Spleen (tissue), 11 donors: ENCODE results near the gene MALT1. TPM values are rescaled to one million over a fixed set of nuclear protein-coding genes. Genes with fewer than 3 reads are reported as not detected.

Experiments
- DNase-seq: peaks from one replicate; pipeline ENCODE4 v3.0.0-alpha.2; 2020
- H3K27ac ChIP-seq, 8 donors: fragments of 200-600 bp; sonication (generic) in 7 of 8; 1 replicate in 4 of 8; 2 replicates in 4 of 8; pipeline versions ENCODE4 v1.5.0 to v1.8.0; 2016 to 2021; ENCODE audit warnings: inconsistent platforms in 4 of 8, mild to moderate bottlenecking in 4 of 8, moderate library complexity in 1 of 8
- H3K27me3 ChIP-seq, 7 donors: fragments of 200-600 bp; sonication (generic) in 6 of 7; replicated peaks in 1 of 7; 1 replicate in 4 of 7; 2 replicates in 3 of 7; pipeline versions ENCODE4 v1.5.0 to v1.8.0; 2016 to 2021; ENCODE audit warnings: inconsistent platforms in 3 of 7, mild to moderate bottlenecking in 1 of 7
- H3K36me3 ChIP-seq, 6 donors: fragments of 200-600 bp; sonication (generic) in 5 of 6; 1 replicate in 4 of 6; 2 replicates in 2 of 6; pipeline versions ENCODE4 v1.5.0 to v1.8.0; 2016 to 2021; ENCODE audit warnings: inconsistent platforms in 2 of 6
- H3K4me1 ChIP-seq, 6 donors: fragments of 200-600 bp; sonication (generic) in 5 of 6; 1 replicate in 3 of 6; 2 replicates in 3 of 6; pipeline versions ENCODE4 v1.5.0 to v1.8.0; 2016 to 2021; ENCODE audit warnings: inconsistent platforms in 3 of 6
- H3K4me3 ChIP-seq, 8 donors: fragments of 200-600 bp; sonication (generic) in 7 of 8; 1 replicate in 4 of 8; 2 replicates in 4 of 8; pipeline versions ENCODE4 v1.5.0 to v1.8.0; 2016 to 2021; ENCODE audit warnings: inconsistent platforms in 4 of 8, mild to moderate bottlenecking in 4 of 8, moderate library complexity in 2 of 8
- H3K9me3 ChIP-seq, 8 donors: fragments of 200-600 bp; sonication (generic) in 7 of 8; 1 replicate in 4 of 8; 2 replicates in 4 of 8; pipeline versions ENCODE4 v1.5.0 to v1.8.0; 2016 to 2021; ENCODE audit warnings: inconsistent platforms in 4 of 8
- CTCF ChIP-seq, 11 experiments: fragments of 200-600 bp in 7 of 11; fragments of 450-650 bp in 4 of 11; sonication (generic) in 4 of 11; IDR thresholded peaks in 8 of 11; conservative IDR thresholded peaks in 3 of 11; 1 replicate in 7 of 11; 2 replicates in 4 of 11; pipeline versions ENCODE4 v1.4.0 to v1.8.0; 2016 to 2021; ENCODE audit warnings: antibody characterized with exemption in 11 of 11, inconsistent platforms in 4 of 11, mild to moderate bottlenecking in 1 of 11
- POLR2A ChIP-seq, 3 donors: fragments of 450-650 bp; IDR thresholded peaks; one replicate each; pipeline ENCODE4 v1.5.1; 2017; ENCODE audit warnings: antibody characterized with exemption in 3 of 3, mild to moderate bottlenecking in 1 of 3
- POLR2AphosphoS5 ChIP-seq, 3 donors: sonication (generic); formaldehyde crosslinking; IDR thresholded peaks; one replicate each; pipeline ENCODE4 v1.5.1; 2017; ENCODE audit warnings: antibody characterized with exemption in 3 of 3
- WGBS, 5 donors: extraction: QIAGEN DNeasy Blood & Tissue Kit in 3 of 5; methylation state at CpG; one replicate each; pipeline versions ENCODE4 v1.1.5 to v1.1.7; 2013 to 2018; 5-methylcytosine and 5-hydroxymethylcytosine counted together
- intact Hi-C: fragments of 100-400 bp; cut with DNase I; formaldehyde crosslinking; loops from one replicate; pipeline ENCODE4 v1.15.0; 2023; ENCODE audit warnings: low total_unique reads
- polyA plus RNA-seq, 3 donors: library from polyadenylated mRNA; stranded (reverse); fragments of 200-250 nt; gene quantifications; one replicate each; pipeline ENCODE4 v1.2.1, GENCODE V29; 2013
- total RNA-seq, 7 donors: library from RNA; depleted of rRNA in 3 of 7; stranded (reverse); fragments of >200 nt in 3 of 7; fragmentation: NEBNext Ultra II Directional in 4 of 7; extraction: Animal tissue kit (Norgen Biotek cat#: 25700) in 4 of 7; gene quantifications; one replicate each; pipeline versions ENCODE4 v1.1.0 to v1.2.1, GENCODE V29; 2016 to 2021
- donor health status: healthy with polysubstance abuse.
- donor health status: DM: no; HTN: no; CAD: no; lungs with moderate emphysema.
- donor health status: DM: no; HTN: no; CAD: no.
- donor health status: Bipolar disorder and iron deficiency.
- donor health status: healthy.
- donor health status: DM: no; HTN: no; CAD: no.
- donor health status: DM: yes; HTN: yes; CAD: no.

MALT1 gene
- total and polyA plus RNA-seq, 10 donors, result 13.3 to 59.6 (median 50.1) TPM

DNA sequence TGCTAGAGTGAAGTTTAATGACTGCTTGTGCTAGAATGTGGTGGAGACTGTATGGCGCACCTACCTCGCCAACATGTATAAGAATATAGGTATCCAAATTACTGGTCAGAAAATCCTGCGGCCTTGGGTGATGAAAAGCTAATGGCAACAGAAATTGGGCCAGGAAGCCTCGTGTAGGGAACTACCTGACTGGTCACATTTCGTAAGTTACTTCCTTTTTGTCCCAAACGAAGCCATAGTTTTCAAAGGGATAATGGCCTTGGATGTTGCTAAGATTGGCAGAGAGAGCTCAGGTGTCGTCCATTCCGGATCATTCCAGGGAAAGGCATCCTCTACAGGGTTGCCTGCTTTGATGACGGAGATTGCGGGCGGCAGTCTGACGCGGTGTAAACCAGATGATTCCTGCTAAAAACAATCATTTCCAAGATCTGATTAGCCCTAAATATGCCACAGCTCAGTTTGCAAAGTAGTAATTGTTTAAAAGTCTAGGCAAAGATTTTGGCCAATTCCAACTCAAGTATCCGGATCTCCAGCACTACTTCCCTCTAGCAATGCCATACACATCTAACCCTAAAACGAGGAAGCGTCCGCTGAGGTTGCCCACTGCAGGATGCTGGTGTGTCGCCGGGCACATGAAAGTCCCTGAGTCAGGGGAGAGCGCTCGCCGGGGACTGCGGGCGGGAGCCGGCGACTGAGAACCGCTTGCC, 708 bp upstream of the MALT1 start:
- H3K27me3 ChIP-seq, result no peaks in the 10 kb centered on the region
- peak overlapping the region; percentile 93 to 100 (median 96) for H3K27ac ChIP-seq
- intact Hi-C loops, result loop anchor here (5.0 kb wide), 1 partner anchor 138 kb away; no protein-coding TSS in a partner anchor

DNA sequence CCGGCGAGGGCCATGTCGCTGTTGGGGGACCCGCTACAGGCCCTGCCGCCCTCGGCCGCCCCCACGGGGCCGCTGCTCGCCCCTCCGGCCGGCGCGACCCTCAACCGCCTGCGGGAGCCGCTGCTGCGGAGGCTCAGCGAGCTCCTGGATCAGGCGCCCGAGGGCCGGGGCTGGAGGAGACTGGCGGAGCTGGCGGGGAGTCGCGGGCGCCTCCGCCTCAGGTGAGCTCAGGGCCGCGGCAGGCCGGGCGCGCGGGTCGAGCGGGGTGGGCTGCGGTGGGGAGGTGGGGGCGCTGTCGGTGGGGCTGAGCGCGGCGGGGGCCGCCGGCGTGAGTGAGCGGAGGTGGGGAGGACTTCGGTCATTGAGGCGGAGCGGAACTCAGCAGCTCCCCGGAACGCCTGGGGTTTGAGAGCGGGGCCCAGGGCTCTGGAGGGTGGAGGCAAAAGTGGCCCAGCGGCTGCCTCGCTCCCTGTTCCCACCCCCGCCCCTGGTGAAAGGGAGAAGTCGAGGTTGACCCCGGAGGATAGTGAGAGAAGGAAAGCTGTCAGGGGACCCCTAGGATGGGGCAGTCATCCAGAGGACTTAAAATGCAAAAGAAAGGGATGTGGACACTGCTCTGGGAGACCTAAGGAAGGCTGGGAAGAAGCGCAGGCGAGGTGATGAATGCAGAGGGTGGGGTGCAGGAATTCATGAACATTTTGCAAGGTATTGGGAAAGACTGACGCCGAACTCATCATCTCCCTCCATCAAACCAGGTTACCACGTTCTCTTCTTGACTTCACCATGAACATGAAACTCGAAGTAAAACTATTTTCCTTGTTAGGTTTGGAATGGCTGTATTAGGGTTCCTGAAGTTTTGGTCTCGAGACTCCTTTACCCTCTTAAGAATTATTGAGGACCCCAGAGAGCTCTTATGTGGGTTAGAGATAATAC, 633 bp downstream of the MALT1 start:
- Histone ChIP-seq H3K36me3 (peaks cover 0 to 9% (median 0%) of the 10 kb centered on the region in 6 donors), H3K27me3 (no peaks in the 10 kb centered on the region), H3K9me3 (no peaks in the 10 kb centered on the region), H3K4me3 (peak overlapping the region; percentile 55 to 85 (median 62)), H3K4me1 (peaks cover 15 to 74% (median 43%) of the 10 kb centered on the region in 6 donors), H3K27ac (peak overlapping the region; percentile 93 to 100 (median 96))
- intact Hi-C loops, result loop anchor here (5.0 kb wide), 1 partner anchor 140 kb away; no protein-coding TSS in a partner anchor
- 2 to 4% (median 2%) methylated on average over 23 to 64 of the region's 64 CpGs for WGBS, 5 donors
- peak in 1 of 11 experiments; percentile 2 for TF ChIP-seq CTCF (IDR thresholded peaks at IDR 0.05 in 8 of 11, conservative IDR thresholded peaks at IDR 0.05 in 3 of 11)
- TF ChIP-seq POLR2A (IDR thresholded peaks at IDR 0.05), result no peak
- TF ChIP-seq POLR2AphosphoS5 (IDR thresholded peaks at IDR 0.05), result no peak
- no peak for DNase-seq

More for the DNA sequence above, 708 bp upstream of the MALT1 start:
- WGBS, 5 donors, result 15 to 22% (median 18%) methylated on average over 23 to 27 of the region's 27 CpGs
- Histone ChIP-seq H3K9me3 (no peaks in the 10 kb centered on the region), H3K36me3 (peaks cover 0 to 9% (median 0%) of the 10 kb centered on the region in 6 donors), H3K4me3 (peak overlapping the region; percentile 29 to 85 (median 62)), H3K4me1 (peaks cover 15 to 60% (median 40%) of the 10 kb centered on the region in 6 donors)
- peak; percentile 70 for DNase-seq
- TF ChIP-seq CTCF (IDR thresholded peaks at IDR 0.05 in 8 of 11, conservative IDR thresholded peaks at IDR 0.05 in 3 of 11) (no peak), POLR2A (IDR thresholded peaks at IDR 0.05) (no peak), POLR2AphosphoS5 (IDR thresholded peaks at IDR 0.05) (no peak)

GRCh38 chr18:58674159-58674558, 2.9 kb downstream of the MALT1 start:
- peaks cover 15 to 91% (median 48%) of the 10 kb centered on the region in 6 donors for H3K4me1 ChIP-seq
- H3K27ac ChIP-seq, result no peak overlapping the region
- H3K9me3 ChIP-seq, result no peaks in the 10 kb centered on the region
- peaks cover 0 to 9% (median 0%) of the 10 kb centered on the region in 6 donors for H3K36me3 ChIP-seq
- no peak for DNase-seq
- TF ChIP-seq POLR2A (IDR thresholded peaks at IDR 0.05), result no peak
- WGBS, 5 donors, result 87 to 97% (median 93%) methylated on average over 5 of the region's 5 CpGs
- no peaks in the 10 kb centered on the region for H3K27me3 ChIP-seq
- H3K4me3 ChIP-seq, result no peak overlapping the region
- intact Hi-C loops, result loop anchor here (5.0 kb wide), 1 partner anchor 142 kb away; no protein-coding TSS in a partner anchor

GRCh38 chr18:58674863-58675472, 3.7 kb downstream of the MALT1 start:
- no peaks in the 10 kb centered on the region for H3K27me3 ChIP-seq
- intact Hi-C loops, result loop anchor here (5.0 kb wide), 1 partner anchor 143 kb away; no protein-coding TSS in a partner anchor
- H3K27ac ChIP-seq, result no peak overlapping the region
- no peak for DNase-seq
- TF ChIP-seq CTCF (IDR thresholded peaks at IDR 0.05 in 8 of 11, conservative IDR thresholded peaks at IDR 0.05 in 3 of 11), result no peak
- no peak for TF ChIP-seq POLR2A (IDR thresholded peaks at IDR 0.05)
- TF ChIP-seq POLR2AphosphoS5 (IDR thresholded peaks at IDR 0.05), result no peak
- WGBS, 5 donors, result 77 to 88% (median 84%) methylated on average over 3 of the region's 3 CpGs
- peaks cover 0 to 9% (median 0%) of the 10 kb centered on the region in 6 donors for H3K36me3 ChIP-seq
- no peaks in the 10 kb centered on the region for H3K9me3 ChIP-seq
- peaks cover 15 to 91% (median 46%) of the 10 kb centered on the region in 6 donors for H3K4me1 ChIP-seq
- no peak overlapping the region for H3K4me3 ChIP-seq
